ENCODE measurements around the gene FANCC. TPM values are rescaled to one million over a fixed set of nuclear protein-coding genes. Genes with fewer than 3 reads are reported as not detected.

The FANCC gene
- total RNA-seq, 1 experiment from 2014 or later: 34.1 TPM

GRCh38 chr9:95102572-95102971 lies 214.9 kb downstream of the FANCC start:
- DNase-seq (ENCODE audit: low read depth): no peak
- in situ Hi-C loops (cut with HindIII; ENCODE audit: low pct_unique_long_range_greater_than_20kb, low sequenced_read_pairs): no loop called here

DNA sequence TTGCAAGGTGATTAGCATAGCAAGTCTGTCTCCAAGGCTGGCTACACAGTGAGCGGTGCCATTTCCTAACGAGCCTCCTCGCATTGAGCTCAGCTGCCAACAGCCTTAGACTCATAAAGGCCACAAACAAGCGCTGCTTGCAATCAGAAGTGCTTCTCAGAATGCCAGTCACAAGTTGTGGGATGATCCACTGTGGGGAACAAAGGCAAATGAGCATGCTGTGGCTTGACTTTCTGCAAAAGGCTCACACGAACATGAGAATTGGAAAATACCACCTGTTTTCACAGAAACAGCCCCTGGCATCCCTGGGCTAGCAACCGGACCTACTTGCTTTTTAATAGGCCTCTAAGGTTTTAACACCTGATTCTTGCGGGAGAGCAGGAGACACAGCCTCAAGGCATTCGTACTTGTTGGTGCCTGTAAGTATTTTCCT lies 215.5 kb downstream of the FANCC start:
- no peak for DNase-seq (ENCODE audit: low read depth)
- in situ Hi-C loops (cut with HindIII; ENCODE audit: low pct_unique_long_range_greater_than_20kb, low sequenced_read_pairs): no loop called here

- DNase-seq (ENCODE audit: low read depth): no peak
- in situ Hi-C loops (cut with HindIII; ENCODE audit: low pct_unique_long_range_greater_than_20kb, low sequenced_read_pairs): no loop called here
These were observed 216.2 kb downstream of the FANCC start for GRCh38 chr9:95101326-95101725.

GRCh38 chr9:95100071-95100627 lies 217.4 kb downstream of the FANCC start:
- DNase-seq (ENCODE audit: low read depth): no peak

DNA sequence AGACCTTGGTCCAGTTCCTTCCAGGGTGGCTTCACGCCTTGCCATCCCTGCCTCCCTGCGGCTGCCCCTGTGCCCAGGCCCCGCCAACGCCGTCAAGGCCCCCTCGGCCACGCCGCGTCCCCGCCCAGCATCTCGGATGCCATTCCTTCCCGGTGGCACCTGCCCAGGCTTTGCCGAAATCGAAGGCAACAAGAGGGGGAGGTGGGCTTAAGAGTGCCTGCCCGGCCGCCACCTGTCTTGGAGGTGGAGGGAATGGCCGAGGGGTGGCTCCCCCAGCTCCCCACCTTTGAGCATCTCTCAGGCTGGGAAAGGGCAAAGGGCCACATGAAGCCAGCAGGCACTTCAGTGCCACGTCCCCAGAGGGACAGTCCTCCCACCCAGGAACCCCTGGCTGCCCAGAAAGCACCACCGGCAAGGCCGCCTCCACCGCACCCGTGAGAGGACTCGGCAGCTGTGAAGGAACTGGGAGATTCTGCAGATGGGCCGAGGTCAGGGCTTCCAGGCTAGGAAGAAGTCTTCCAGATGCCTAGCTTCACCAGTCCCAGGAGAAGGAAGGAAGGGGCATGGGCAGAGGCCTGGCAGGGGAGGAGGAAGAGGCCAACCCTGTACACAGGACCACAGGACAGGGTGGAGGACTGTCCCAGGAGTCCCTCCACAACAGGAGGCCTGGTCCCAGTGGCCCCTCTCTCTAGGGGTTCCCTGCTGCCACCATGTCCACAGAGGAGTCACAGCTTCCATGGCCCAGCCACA lies 218.0 kb downstream of the FANCC start:
- no peak for DNase-seq (ENCODE audit: low read depth)
- in situ Hi-C loops (cut with HindIII; ENCODE audit: low pct_unique_long_range_greater_than_20kb, low sequenced_read_pairs): no loop called here

More at GRCh38 chr9:95100071-95100627, 217.4 kb downstream of the FANCC start:
- in situ Hi-C loops (cut with HindIII; ENCODE audit: low pct_unique_long_range_greater_than_20kb, low sequenced_read_pairs): no loop called here

DNA sequence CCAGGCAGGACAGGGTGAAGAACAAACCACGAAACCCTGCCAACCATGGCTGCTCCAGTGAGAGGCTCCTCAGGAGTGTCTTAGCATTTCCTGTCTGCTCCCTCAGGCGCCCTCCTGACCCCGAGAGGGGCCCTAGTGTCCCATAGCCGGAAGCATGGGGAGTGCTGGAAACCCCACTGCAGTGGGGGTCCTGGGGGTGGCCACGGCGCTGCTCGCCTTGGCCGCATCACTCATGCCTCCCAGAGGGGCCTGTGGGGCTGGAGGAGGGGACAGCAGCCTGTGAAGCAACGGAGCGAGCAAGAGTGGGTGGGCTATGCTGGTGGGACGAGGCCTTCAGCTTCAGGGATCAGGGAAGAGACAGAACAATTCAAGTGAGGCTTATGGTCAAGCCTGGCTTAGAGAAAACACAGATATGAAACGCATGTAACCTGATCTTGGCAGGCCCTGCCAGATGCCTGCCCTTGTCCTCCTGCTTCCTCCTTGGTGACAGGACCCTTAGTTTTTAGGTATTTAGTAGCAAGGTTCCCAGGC lies 219.1 kb downstream of the FANCC start:
- DNase-seq (ENCODE audit: low read depth): no peak

GRCh38 chr9:95097279-95097678 lies 220.2 kb downstream of the FANCC start:
- DNase-seq (ENCODE audit: low read depth): no peak
- in situ Hi-C loops (cut with HindIII; ENCODE audit: low pct_unique_long_range_greater_than_20kb, low sequenced_read_pairs): no loop called here

More for the DNA sequence above, 219.1 kb downstream of the FANCC start:
- in situ Hi-C loops (cut with HindIII; ENCODE audit: low pct_unique_long_range_greater_than_20kb, low sequenced_read_pairs): no loop called here

- in situ Hi-C loops (cut with HindIII; ENCODE audit: low pct_unique_long_range_greater_than_20kb, low sequenced_read_pairs): no loop called here
- no peak for DNase-seq (ENCODE audit: low read depth)
These were observed 220.7 kb downstream of the FANCC start for GRCh38 chr9:95096807-95097206.

- in situ Hi-C loops (cut with HindIII; ENCODE audit: low pct_unique_long_range_greater_than_20kb, low sequenced_read_pairs): no loop called here
- DNase-seq (ENCODE audit: low read depth): no peak
These were observed 221.1 kb downstream of the FANCC start for GRCh38 chr9:95096381-95096780.

DNA sequence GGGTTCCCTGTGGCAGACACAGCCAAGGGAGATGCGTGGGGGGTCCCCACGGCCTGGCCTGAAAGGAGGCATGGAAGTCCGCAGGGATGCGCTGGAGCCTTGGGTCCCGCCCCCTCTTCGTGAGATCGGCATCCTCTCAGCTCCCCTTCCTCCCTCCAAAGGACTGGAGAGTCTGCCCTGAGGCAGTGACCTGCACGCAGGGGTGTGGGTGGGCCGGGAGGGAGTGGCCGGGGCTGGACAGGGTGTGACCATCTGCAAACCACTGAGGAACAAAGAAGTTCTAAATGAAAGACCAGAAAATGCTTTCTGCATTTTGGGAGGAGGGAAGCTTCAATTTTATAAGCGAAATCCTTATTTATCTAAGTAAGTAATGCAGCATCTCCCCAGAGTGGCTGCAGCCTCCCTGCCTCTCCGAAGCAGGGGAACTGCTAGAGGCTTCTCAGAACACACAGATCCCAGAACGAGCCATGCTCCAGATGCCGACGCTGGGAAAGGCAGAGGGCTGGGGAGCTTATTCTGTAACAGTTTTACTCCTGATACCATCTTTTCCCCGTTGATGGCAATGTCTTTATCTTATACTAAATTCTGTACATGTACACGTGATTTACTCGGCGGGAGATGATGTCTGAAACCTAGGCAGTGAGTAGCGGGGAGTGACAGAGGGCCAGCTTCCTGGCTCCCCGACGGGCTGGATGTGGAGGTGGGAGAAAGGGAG lies 221.7 kb downstream of the FANCC start:
- no peak for DNase-seq (ENCODE audit: low read depth)
- in situ Hi-C loops (cut with HindIII; ENCODE audit: low pct_unique_long_range_greater_than_20kb, low sequenced_read_pairs): no loop called here

DNA sequence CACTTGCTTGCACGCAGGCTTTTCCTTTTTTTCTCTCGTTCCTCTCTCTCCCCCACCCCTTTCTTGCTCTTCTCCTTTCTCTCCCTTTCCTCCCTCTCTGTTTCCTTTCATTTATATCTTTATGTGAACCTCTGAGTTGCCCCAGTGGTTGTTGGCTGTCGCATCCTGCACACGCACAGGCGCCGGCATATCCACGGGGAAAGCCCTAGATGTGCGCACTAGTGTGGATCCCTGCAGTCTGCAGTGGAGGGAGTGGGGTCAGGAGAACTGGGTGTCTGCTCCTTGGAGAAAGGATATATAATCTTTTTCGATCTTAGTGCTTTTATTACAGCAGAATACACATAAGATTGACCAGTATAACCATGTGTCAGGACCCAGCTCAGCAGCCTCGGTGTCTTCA lies 223.5 kb downstream of the FANCC start:
- no peak for DNase-seq (ENCODE audit: low read depth)
- in situ Hi-C loops (cut with HindIII; ENCODE audit: low pct_unique_long_range_greater_than_20kb, low sequenced_read_pairs): no loop called here

DNA sequence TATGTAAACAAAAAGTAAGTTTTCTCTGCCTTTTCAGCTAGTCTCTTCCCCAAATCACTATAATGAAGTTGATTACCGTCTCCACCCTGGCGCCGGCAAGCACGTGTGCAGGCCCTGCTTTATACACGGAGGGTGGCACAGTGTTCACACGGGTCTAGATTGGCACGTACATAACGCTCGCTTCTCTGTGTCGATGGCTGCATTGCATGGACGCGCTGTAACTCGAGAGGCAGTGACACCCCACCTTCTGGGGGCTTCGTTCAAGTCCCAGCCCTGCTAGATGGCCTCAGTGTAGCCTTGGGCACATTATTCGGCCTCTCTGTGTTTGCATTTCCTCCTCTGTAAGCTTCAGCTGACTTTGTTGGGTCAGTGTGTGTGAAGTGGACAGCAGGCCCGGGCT lies 223.9 kb downstream of the FANCC start:
- in situ Hi-C loops (cut with HindIII; ENCODE audit: low pct_unique_long_range_greater_than_20kb, low sequenced_read_pairs): no loop called here
- no peak for DNase-seq (ENCODE audit: low read depth)

DNA sequence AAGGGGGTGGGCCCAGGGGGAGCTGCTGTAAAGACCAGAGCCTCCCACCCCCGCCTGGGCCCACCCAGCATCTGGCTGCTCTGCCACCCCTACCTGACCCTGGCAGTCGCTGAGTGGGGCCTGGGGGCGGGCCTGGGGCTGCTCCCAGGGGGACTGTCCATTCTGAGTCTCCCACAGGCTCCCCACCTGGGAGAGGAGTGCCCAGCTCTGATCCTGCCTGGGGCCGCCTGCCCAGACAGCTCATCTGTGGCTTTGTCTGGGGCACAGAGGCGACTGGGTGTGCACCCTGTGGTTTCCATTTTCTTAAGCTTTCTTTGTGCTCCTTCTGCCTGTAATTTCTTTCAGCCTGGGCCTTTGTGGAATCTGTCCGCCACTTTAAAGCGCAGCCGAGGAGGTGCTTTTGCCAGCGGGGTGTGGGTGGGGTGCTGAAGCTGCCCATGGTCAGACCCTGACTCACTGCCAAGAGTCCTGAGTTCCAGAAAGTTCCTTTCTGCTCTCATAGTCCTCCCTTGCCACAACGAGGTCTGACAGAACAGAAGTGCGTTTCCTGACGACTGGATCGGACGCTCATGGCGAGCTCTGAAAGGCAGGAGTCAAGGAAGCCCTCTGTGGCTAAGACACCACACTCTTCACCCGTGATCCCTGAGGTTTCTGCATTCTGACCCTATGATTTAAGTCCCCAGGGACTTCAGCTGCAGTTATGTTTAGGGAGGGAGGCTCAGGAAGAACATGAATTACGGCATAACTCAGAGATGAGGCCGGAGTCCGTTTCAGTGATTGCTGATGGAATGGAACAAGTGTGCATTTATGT lies 225.0 kb downstream of the FANCC start:
- DNase-seq (ENCODE audit: low read depth): peak; percentile 55
- in situ Hi-C loops (cut with HindIII; ENCODE audit: low pct_unique_long_range_greater_than_20kb, low sequenced_read_pairs): no loop called here

- DNase-seq (ENCODE audit: low read depth): peak; percentile 41
- in situ Hi-C loops (cut with HindIII; ENCODE audit: low pct_unique_long_range_greater_than_20kb, low sequenced_read_pairs): no loop called here
These were observed 225.8 kb downstream of the FANCC start for GRCh38 chr9:95091601-95092261.

DNA sequence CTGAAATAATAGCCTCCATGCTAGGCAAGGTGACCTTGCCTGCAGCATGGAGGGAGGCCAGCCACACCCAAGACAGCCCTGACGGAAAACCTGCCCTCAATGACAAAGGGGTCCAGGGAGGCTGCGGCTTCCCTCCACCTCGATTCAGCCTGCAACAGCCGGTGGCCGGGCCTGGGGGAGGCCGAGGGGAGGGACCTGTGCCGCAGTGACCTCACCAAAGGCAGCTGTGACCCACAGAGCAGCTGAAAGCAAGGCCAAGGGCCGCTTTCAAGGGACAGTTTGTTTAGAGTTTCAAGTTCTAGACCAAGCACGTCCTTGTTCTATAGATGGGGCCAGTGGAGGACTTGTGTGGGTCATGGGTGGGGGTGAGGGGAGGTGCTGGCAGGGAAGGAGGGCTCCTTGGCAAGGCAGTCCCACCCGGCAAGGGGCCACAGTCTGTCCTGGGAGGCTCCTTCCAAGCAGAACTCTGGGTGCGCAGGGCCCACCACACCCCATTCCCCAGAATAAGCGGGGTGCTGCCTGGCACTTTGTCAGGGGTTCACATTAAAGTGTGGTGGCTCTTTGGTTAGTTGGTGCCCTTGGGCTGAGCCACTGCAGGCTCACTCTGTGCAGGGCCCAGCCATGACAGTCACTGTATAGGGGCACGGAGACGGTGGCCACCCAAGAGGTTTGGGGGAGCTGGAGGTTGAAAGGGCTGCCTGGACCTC lies 226.5 kb downstream of the FANCC start:
- DNase-seq (ENCODE audit: low read depth): no peak
- in situ Hi-C loops (cut with HindIII; ENCODE audit: low pct_unique_long_range_greater_than_20kb, low sequenced_read_pairs): no loop called here

GRCh38 chr9:95090023-95090791 lies 227.3 kb downstream of the FANCC start:
- in situ Hi-C loops (cut with HindIII; ENCODE audit: low pct_unique_long_range_greater_than_20kb, low sequenced_read_pairs): no loop called here
- no peak for DNase-seq (ENCODE audit: low read depth)
